Measurements from ENCODE around the gene RANGRF.

- TF ChIP-seq YY1 (IDR thresholded peaks at IDR 0.05) (no peak), TAF1 (conservative IDR thresholded peaks at IDR 0.05) (no peak), JUND (IDR thresholded peaks at IDR 0.05) (no peak), REST (IDR thresholded peaks at IDR 0.05) (no peak), RAD21 (IDR thresholded peaks at IDR 0.05) (no peak), SP1 (IDR thresholded peaks at IDR 0.05) (no peak), HNF4G (IDR thresholded peaks at IDR 0.05) (no peak), EGR1 (IDR thresholded peaks at IDR 0.05; ENCODE audit: low read depth in 2 of 2) (no peak), NR2F2 (IDR thresholded peaks at IDR 0.05) (no peak)
- TF ChIP-seq, protein P1, sequence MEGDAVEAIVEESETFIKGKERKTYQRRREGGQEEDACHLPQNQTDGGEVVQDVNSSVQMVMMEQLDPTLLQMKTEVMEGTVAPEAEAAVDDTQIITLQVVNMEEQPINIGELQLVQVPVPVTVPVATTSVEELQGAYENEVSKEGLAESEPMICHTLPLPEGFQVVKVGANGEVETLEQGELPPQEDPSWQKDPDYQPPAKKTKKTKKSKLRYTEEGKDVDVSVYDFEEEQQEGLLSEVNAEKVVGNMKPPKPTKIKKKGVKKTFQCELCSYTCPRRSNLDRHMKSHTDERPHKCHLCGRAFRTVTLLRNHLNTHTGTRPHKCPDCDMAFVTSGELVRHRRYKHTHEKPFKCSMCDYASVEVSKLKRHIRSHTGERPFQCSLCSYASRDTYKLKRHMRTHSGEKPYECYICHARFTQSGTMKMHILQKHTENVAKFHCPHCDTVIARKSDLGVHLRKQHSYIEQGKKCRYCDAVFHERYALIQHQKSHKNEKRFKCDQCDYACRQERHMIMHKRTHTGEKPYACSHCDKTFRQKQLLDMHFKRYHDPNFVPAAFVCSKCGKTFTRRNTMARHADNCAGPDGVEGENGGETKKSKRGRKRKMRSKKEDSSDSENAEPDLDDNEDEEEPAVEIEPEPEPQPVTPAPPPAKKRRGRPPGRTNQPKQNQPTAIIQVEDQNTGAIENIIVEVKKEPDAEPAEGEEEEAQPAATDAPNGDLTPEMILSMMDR (IDR thresholded peaks at IDR 0.05; ENCODE audit: low read depth, low read length, missing input control): no peak
- TF ChIP-seq, protein P2, sequence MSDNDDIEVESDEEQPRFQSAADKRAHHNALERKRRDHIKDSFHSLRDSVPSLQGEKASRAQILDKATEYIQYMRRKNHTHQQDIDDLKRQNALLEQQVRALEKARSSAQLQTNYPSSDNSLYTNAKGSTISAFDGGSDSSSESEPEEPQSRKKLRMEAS (IDR thresholded peaks at IDR 0.05): no peak
- TF ChIP-seq, protein P3, sequence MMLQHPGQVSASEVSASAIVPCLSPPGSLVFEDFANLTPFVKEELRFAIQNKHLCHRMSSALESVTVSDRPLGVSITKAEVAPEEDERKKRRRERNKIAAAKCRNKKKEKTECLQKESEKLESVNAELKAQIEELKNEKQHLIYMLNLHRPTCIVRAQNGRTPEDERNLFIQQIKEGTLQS (IDR thresholded peaks at IDR 0.05): no peak
Measured at GRCh38 chr17:8322061-8322460, 33.6 kb downstream of the RANGRF start.

Measured in liver (tissue), 3 donors.